ENCODE results near the gene CRTC1. TPM values are rescaled to one million over a fixed set of nuclear protein-coding genes. Genes with fewer than 3 reads are reported as not detected.

The CRTC1 gene
- total and polyA plus RNA-seq, 2 of the 13 experiments (the other 11 are each of a cell fraction or from before 2014, with no cell fraction given), result 2.0 to 2.7 TPM

DNA sequence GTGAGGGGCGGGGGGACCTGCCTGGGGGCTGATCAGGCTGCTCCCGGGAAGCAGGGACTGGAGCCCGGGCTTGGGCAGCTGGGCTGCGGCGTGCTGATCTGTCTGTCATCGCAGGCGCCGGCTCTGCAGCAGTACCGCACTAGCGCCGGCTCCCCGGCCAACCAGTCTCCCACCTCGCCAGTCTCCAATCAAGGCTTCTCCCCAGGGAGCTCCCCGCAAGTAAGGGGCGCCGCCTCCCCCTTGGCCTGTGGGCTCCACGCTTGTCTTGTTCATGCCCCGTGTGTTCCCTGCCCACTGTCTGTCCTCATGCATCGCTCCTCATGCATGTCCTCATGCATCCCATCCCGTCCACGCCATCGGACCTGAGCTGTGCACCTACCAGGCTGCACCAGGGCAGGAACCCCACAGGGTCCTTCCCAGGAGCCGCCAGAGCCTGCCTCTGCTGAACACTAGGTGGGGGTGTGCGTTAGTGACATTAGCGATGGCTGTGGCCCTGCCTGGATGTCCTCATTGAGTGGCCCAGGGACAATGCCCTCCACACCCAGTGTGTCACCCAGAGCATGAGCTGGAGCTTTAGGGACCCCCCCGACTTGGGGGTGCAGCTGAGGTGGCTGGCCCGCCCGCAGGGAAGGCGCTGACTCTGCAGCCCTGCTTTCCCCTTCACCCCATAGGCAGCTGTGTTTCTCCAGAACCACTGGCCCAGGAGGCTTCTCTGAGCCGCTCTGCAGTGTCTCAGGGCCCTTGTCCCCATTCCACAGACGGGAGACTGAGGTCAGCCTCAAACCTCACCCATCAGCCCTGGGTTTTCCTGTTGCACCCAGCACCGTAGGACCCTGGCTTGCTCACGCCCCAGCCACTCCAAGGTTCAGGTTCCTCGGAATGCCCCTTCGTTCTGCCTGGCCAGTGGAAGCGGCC lies 88.1 kb downstream of the CRTC1 start (continued):
- TF ChIP-seq, protein P1, sequence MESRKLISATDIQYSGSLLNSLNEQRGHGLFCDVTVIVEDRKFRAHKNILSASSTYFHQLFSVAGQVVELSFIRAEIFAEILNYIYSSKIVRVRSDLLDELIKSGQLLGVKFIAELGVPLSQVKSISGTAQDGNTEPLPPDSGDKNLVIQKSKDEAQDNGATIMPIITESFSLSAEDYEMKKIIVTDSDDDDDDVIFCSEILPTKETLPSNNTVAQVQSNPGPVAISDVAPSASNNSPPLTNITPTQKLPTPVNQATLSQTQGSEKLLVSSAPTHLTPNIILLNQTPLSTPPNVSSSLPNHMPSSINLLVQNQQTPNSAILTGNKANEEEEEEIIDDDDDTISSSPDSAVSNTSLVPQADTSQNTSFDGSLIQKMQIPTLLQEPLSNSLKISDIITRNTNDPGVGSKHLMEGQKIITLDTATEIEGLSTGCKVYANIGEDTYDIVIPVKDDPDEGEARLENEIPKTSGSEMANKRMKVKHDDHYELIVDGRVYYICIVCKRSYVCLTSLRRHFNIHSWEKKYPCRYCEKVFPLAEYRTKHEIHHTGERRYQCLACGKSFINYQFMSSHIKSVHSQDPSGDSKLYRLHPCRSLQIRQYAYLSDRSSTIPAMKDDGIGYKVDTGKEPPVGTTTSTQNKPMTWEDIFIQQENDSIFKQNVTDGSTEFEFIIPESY (CRISPR knock-in tag; IDR thresholded peaks at IDR 0.05), result peak; percentile 96
- TF ChIP-seq SMAD1 (CRISPR knock-in tag; IDR thresholded peaks at IDR 0.05; ENCODE audit: borderline replicate concordance, low read depth) (no peak), ZNF619 (CRISPR knock-in tag; IDR thresholded peaks at IDR 0.05) (no peak), ELF1 (CRISPR knock-in tag; IDR thresholded peaks at IDR 0.05) (no peak), SNAI1 (CRISPR knock-in tag; IDR thresholded peaks at IDR 0.05; ENCODE audit: borderline replicate concordance) (no peak), CHCHD3 (CRISPR knock-in tag; IDR thresholded peaks at IDR 0.05) (no peak), ZNF614 (CRISPR knock-in tag; IDR thresholded peaks at IDR 0.05; ENCODE audit: borderline replicate concordance) (no peak), STAG1 (CRISPR knock-in tag; IDR thresholded peaks at IDR 0.05) (peak; percentile 83), SIX1 (CRISPR knock-in tag; IDR thresholded peaks at IDR 0.05; ENCODE audit: borderline replicate concordance) (no peak), KLF11 (CRISPR knock-in tag; IDR thresholded peaks at IDR 0.05) (no peak), TARDBP (CRISPR knock-in tag; IDR thresholded peaks at IDR 0.05) (peak; percentile 46; the same call in 1 of the 2 replicates), GLI4 (CRISPR knock-in tag; IDR thresholded peaks at IDR 0.05; ENCODE audit: borderline replicate concordance) (no peak), RAD21 (CRISPR knock-in tag; IDR thresholded peaks at IDR 0.05) (peak; percentile 72), RFX3 (CRISPR knock-in tag; IDR thresholded peaks at IDR 0.05) (no peak), FOXJ3 (CRISPR knock-in tag; IDR thresholded peaks at IDR 0.05; ENCODE audit: borderline replicate concordance) (no peak)
- TF ChIP-seq, protein P2, sequence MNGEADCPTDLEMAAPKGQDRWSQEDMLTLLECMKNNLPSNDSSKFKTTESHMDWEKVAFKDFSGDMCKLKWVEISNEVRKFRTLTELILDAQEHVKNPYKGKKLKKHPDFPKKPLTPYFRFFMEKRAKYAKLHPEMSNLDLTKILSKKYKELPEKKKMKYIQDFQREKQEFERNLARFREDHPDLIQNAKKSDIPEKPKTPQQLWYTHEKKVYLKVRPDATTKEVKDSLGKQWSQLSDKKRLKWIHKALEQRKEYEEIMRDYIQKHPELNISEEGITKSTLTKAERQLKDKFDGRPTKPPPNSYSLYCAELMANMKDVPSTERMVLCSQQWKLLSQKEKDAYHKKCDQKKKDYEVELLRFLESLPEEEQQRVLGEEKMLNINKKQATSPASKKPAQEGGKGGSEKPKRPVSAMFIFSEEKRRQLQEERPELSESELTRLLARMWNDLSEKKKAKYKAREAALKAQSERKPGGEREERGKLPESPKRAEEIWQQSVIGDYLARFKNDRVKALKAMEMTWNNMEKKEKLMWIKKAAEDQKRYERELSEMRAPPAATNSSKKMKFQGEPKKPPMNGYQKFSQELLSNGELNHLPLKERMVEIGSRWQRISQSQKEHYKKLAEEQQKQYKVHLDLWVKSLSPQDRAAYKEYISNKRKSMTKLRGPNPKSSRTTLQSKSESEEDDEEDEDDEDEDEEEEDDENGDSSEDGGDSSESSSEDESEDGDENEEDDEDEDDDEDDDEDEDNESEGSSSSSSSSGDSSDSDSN (CRISPR knock-in tag; IDR thresholded peaks at IDR 0.05), result no peak
- TF ChIP-seq, protein P3, sequence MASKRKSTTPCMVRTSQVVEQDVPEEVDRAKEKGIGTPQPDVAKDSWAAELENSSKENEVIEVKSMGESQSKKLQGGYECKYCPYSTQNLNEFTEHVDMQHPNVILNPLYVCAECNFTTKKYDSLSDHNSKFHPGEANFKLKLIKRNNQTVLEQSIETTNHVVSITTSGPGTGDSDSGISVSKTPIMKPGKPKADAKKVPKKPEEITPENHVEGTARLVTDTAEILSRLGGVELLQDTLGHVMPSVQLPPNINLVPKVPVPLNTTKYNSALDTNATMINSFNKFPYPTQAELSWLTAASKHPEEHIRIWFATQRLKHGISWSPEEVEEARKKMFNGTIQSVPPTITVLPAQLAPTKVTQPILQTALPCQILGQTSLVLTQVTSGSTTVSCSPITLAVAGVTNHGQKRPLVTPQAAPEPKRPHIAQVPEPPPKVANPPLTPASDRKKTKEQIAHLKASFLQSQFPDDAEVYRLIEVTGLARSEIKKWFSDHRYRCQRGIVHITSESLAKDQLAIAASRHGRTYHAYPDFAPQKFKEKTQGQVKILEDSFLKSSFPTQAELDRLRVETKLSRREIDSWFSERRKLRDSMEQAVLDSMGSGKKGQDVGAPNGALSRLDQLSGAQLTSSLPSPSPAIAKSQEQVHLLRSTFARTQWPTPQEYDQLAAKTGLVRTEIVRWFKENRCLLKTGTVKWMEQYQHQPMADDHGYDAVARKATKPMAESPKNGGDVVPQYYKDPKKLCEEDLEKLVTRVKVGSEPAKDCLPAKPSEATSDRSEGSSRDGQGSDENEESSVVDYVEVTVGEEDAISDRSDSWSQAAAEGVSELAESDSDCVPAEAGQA (IDR thresholded peaks at IDR 0.05; ENCODE audit: low read depth), result no peak
- TF ChIP-seq, protein P3 (CRISPR knock-in tag; IDR thresholded peaks at IDR 0.05; ENCODE audit: borderline replicate concordance), result no peak
- TF ChIP-seq, protein P4, sequence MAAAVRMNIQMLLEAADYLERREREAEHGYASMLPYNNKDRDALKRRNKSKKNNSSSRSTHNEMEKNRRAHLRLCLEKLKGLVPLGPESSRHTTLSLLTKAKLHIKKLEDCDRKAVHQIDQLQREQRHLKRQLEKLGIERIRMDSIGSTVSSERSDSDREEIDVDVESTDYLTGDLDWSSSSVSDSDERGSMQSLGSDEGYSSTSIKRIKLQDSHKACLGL (CRISPR knock-in tag; IDR thresholded peaks at IDR 0.05), result 0 out of 2 replicates have a peak, but pooled peaks have one; percentile 34

All from HepG2 (cell line).